GM19043 (cell line): ENCODE data around the gene SYNE1.
"Not testable (repeated sequence)": the region's sequence is repeated elsewhere in the genome, so short reads cannot be mapped to it uniquely, and the experiment has no call there.

Source experiments
- ATAC-seq: cut with Tn5 transposase; IDR thresholded peaks from one replicate; pipeline ENCODE4 v1.9.1; 2021; ENCODE audit warnings: low read depth; ENCODE audit not compliant: unreplicated experiment

SYNE1 gene

GRCh38 chr6:152572338-152573088 is 64.6 kb downstream of the SYNE1 start:
- ATAC-seq, result no peak

GRCh38 chr6:152571943-152572337 is 65.2 kb downstream of the SYNE1 start:
- ATAC-seq, result no peak

GRCh38 chr6:152571089-152571488 is 66.1 kb downstream of the SYNE1 start:
- ATAC-seq, result no peak

- no peak for ATAC-seq
These were observed 70.9 kb downstream of the SYNE1 start for GRCh38 chr6:152566103-152566875.

GRCh38 chr6:152563177-152563576 is 74.0 kb downstream of the SYNE1 start:
- no peak for ATAC-seq

GRCh38 chr6:152558798-152559197 is 78.4 kb downstream of the SYNE1 start:
- ATAC-seq, result not testable (repeated sequence)

GRCh38 chr6:152557502-152557901 is 79.7 kb downstream of the SYNE1 start:
- no peak for ATAC-seq

GRCh38 chr6:152554851-152555250 is 82.3 kb downstream of the SYNE1 start:
- no peak for ATAC-seq

GRCh38 chr6:152552616-152553209 is 84.4 kb downstream of the SYNE1 start:
- peak; percentile 87 for ATAC-seq

GRCh38 chr6:152543519-152543918 is 93.6 kb downstream of the SYNE1 start:
- no peak for ATAC-seq

- no peak for ATAC-seq
These were observed 96.8 kb downstream of the SYNE1 start for GRCh38 chr6:152540381-152540780.

GRCh38 chr6:152534541-152534940 is 102.6 kb downstream of the SYNE1 start:
- ATAC-seq, result no peak

GRCh38 chr6:152532556-152533422 is 104.4 kb downstream of the SYNE1 start:
- no peak for ATAC-seq

GRCh38 chr6:152531659-152532058 is 105.5 kb downstream of the SYNE1 start:
- no peak for ATAC-seq

- ATAC-seq, result no peak
These were observed 107.8 kb downstream of the SYNE1 start for GRCh38 chr6:152529369-152529768.

GRCh38 chr6:152514120-152514519 is 123.0 kb downstream of the SYNE1 start:
- ATAC-seq, result not testable (repeated sequence)

- ATAC-seq, result no peak
These were observed 127.2 kb downstream of the SYNE1 start for GRCh38 chr6:152509916-152510315.

- no peak for ATAC-seq
These were observed 128.7 kb downstream of the SYNE1 start for GRCh38 chr6:152508477-152508876.

GRCh38 chr6:152503546-152503945 is 133.6 kb downstream of the SYNE1 start:
- no peak for ATAC-seq

- ATAC-seq, result no peak
These were observed 134.6 kb downstream of the SYNE1 start for GRCh38 chr6:152502421-152503188.
